GM04503 (cell line): ENCODE results near the gene TBX4.

ENCODE experiments used
- DNase-seq: peaks from one replicate; pipeline ENCODE4 v3.0.0-alpha.2; 2012; ENCODE audit warnings: low read depth

The TBX4 gene

DNA sequence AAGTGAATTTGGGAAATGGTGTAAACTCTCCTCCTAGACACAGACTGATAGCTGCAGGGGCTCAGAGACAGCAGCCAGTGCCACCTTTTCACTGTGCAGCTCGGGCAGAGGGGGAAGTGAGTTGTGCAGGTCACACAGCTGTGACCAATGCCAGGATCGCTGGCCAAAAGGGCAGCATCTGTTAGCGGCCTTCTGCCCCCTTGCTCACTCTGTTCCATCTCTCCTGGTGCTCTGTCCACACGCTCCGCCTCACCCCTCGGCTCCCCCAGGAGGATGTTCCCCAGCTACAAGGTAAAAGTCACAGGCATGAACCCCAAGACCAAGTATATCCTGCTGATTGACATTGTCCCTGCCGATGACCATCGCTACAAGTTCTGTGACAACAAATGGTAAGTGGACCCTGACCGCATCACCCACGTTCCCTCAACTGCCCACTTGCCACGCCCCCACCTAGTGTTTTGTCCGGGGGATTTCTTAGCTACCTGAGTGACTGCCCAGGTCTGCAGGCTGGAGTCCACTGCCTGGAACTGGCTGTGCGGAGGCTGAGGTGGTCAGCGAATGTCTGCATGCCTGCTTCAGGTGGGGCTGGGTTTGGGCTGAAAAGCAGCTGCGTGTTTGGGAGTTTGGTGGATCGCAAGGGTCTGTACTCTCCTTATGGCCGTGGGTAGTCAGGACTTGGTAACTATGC lies 13.5 kb downstream of the TBX4 start:
- no peak for DNase-seq

GRCh38 chr17:61466246-61466645 lies 14.0 kb downstream of the TBX4 start:
- no peak for DNase-seq

GRCh38 chr17:61467416-61468262 lies 15.4 kb downstream of the TBX4 start:
- DNase-seq, result no peak

GRCh38 chr17:61468263-61468907 lies 16.2 kb downstream of the TBX4 start:
- no peak for DNase-seq

GRCh38 chr17:61469474-61469873 lies 17.3 kb downstream of the TBX4 start:
- DNase-seq, result no peak

- DNase-seq, result no peak
These were observed 17.7 kb downstream of the TBX4 start for GRCh38 chr17:61469949-61470348.

GRCh38 chr17:61470530-61471136 lies 18.4 kb downstream of the TBX4 start:
- no peak for DNase-seq

DNA sequence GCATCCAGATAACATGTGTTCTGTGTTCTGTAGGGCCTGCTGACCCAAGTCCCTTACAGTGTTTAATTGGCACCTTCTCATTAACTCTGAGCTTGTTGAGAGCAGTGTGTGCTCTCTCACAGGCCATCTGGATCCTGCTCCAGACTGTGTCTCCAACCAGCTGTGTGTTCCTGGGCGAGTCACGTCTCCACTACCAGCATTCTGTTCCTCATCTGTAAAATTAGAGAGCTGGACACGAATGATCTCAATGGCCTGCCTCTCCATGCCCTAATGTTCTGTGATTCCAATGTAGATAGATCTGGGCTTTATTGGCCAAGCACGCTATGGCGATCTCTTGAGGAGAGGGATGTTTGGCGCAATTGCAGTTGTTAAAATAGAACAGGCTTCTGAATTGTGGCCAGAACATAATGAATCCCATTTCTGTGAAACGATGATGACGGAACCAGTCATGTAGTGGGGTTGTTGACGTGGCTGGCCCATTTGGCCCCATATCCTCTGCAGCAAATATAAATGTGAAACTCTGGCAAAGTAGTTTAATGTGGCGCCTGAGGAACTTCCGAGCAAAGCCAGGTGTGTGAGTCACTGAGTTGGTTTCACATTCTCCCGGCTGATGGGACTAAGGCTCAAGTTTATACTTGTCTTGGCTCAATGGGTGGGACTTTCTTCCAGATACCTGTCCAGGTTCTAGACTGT lies 22.2 kb downstream of the TBX4 start:
- no peak for DNase-seq

GRCh38 chr17:61474934-61475333 lies 22.7 kb downstream of the TBX4 start:
- DNase-seq, result no peak

DNA sequence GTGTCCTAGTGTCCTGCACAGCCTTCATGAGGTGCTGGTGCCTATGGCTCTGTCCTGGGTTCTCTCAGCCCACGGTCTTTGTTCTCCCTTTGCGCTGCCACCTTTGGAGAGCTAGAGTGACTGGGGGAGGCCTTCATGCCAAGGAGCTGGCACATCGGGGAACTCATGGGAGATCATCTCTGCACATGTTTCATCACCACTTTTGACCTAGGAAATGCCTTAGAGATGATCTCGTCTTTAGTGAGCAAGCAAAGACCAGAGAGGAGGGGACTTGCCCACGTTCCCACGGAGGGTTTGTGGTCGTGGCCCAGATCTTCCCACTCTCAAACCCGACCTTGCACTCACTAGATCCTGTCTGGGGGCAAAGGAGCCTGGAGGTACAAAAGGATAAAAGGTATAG lies 23.5 kb downstream of the TBX4 start:
- no peak for DNase-seq

DNA sequence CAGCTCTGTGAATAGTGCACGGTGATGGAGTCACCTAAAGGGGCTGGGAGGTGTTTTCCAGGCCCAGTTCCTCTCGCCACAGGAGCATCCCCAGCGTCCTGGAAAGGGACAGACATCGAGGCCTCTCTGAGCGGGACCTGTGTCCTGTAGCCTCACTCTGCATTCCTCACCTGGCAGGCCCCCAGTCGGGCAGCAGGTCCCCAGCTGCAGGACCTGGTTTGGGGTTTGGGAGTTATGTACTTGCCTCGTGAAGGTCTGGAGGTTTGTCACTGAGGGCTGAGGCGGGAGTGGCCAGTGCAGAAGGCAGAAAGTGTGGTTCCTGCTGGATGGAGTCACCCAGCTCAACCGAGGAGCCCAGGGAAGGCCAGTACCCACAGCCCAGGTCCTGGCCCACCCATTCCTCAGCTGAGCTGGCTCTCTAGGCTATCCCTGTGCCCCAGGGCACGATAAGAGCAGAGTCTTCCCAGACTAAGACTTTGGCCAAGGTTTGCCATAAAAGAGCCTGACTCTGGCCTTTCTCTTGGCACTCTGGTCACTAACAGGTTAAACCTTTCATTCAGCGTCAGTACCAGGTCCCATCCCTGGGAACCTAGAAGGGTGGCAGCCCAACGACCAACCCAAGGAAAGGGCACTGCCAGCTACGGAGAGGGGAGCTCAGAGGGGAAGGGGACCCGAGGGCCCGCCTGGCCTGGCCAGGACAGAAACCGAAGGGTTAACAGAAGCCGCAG lies 24.4 kb downstream of the TBX4 start:
- no peak for DNase-seq

- no peak for DNase-seq
These were observed 25.1 kb downstream of the TBX4 start for GRCh38 chr17:61477204-61477834.

DNA sequence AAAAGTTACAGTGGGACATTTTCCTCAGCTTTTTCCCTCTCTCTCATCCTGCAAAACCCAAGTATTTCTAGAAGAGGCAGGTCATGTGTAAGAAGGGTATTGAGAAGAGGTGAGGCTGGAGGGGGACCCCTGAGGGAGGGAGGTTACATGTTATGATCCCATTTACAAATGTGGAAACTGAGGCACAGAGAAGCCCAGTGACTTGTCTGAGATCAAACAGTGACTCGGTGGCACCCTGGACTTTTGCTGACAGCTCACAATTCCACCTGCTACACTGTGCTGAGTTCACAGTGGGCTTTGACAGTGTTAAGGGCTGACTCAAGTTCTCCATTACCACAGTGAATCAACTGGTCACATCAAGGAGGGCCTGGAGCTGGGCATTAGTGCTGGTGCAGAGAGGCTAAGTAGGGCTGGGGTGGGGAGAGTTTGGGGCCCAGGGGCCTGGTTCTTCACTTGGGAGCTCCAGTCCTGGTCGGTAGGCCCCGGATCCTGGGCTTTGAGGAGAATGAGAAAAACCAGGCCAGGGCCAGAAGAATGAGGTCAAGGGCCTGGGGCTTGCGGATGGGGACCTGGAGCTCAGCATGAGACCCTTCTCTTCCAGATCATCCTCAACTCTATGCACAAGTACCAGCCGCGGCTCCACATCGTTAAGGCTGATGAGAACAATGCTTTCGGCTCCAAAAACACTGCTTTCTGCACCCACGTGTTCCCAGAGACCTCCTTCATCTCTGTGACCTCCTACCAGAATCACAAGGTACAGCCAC lies 26.0 kb downstream of the TBX4 start:
- DNase-seq, result no peak

DNA sequence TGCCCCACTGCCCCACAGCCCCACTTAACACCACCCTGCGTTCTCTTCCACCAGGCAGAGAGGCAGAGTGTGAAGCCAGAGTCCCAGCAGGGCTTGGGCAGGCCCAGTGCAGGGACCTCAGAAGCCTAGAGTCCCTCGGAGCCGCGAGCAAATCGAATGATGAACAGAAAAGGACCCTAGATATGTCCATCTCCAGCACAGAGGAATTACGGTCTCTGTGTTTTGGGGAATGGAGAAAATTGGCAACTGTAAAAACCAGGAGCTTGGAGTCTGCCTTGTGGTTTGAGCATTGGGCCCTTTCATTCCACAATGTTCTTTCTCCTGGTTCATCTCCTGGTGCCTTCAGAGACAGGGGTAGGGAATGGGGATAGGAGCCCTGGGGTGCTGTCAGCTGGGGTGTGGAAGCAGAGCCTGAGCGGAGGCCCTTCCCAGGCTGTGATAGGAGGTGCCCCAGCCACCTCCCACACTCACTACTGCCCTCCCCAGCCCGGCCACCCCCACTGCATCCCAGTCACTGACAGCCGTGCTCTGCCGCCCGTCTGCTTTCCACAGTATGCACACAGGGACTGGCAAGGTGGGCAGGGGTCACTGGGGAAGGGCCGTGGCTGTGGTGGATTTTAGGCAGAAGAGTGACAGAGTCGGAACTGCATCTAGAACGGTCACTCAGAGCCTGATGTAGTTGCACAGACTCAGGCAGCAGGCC lies 26.7 kb downstream of the TBX4 start:
- no peak for DNase-seq

DNA sequence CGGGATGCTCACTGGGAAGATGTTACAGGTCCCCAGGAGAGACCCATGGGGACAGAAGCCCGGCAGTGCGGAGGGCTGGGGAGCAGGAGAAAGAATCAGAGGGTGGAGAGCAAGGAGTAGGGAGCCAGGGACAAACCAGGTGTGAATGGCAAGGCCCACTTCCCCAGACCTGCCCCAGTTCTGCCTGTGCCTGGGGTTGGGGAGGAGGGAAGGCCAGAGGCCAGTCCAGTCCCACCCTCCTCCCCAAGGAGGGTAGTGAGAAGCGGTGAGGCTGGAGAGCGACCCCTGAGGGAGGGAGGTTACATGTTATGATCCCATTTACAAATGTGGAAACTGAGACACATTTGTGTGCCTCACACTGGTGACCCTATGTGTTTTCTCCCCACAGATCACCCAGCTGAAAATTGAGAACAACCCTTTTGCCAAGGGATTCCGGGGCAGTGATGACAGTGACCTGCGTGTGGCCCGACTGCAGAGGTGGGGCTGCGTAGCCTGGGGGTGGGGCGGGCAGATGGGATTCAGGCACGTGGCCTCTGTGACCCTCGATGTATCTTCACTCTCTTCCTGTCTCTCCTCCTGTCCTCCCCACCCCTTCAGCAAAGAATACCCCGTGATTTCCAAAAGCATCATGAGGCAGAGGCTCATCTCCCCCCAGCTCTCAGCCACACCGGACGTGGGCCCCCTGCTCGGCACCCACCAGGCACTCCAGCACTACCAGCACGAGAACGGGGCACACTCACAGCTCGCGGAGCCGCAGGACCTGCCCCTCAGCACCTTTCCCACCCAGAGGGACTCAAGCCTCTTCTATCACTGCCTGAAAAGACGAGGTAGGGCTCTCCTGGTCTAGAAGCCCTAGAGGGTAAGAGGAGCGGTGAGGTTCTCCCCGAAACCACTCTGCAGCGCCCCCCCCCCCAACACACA lies 27.5 kb downstream of the TBX4 start:
- DNase-seq, result no peak

- DNase-seq, result no peak
These were observed 28.2 kb downstream of the TBX4 start for GRCh38 chr17:61480414-61480807.

GRCh38 chr17:61481421-61481820 lies 29.2 kb downstream of the TBX4 start:
- DNase-seq, result no peak

- DNase-seq, result no peak
These were observed 30.2 kb downstream of the TBX4 start for GRCh38 chr17:61482467-61482866.

- DNase-seq, result no peak
These were observed 31.5 kb downstream of the TBX4 start for GRCh38 chr17:61483778-61484116.
